Upper lobe of right lung (tissue), 1 donor: Measurements from ENCODE around the gene ADAP1. TPM values are rescaled to one million over a fixed set of nuclear protein-coding genes. Genes with fewer than 3 reads are reported as not detected.

Experiments used
- ATAC-seq: fragments of 200-7000 bp; cut with Tn5 transposase; one replicate; pipeline ENCODE4 v1.9.1; 2020; ENCODE audit warnings: mild to moderate bottlenecking, moderate library complexity
- DNase-seq: peaks from one replicate; pipeline ENCODE4 v3.0.0-alpha.2; 2020
- H3K27ac ChIP-seq: fragments of 200-600 bp; one replicate; pipeline ENCODE4 v1.8.0; 2022
- H3K27me3 ChIP-seq: fragments of 200-600 bp; one replicate; pipeline ENCODE4 v1.8.0; 2022; ENCODE audit warnings: mild to moderate bottlenecking
- H3K36me3 ChIP-seq: fragments of 200-600 bp; one replicate; pipeline ENCODE4 v1.8.0; 2022
- H3K4me1 ChIP-seq: fragments of 200-600 bp; one replicate; pipeline ENCODE4 v1.8.0; 2022
- H3K4me3 ChIP-seq: fragments of 200-600 bp; one replicate; pipeline ENCODE4 v1.8.0; 2022; ENCODE audit warnings: mild to moderate bottlenecking
- H3K9me3 ChIP-seq: fragments of 200-600 bp; one replicate; pipeline ENCODE4 v1.8.0; 2022
- CTCF ChIP-seq: fragments of 200-600 bp; IDR thresholded peaks from one replicate; pipeline ENCODE4 v1.8.0; 2022; ENCODE audit warnings: antibody characterized with exemption
- intact Hi-C: fragments of 100-400 bp; cut with DNase I; formaldehyde crosslinking; loops from one replicate; pipeline ENCODE4 v1.11.0; 2022
- total RNA-seq: library from RNA; stranded (reverse); fragmentation: NEBNext Ultra II Directional; extraction: Animal tissue kit (Norgen Biotek cat#: 25700); gene quantifications from one replicate; pipeline ENCODE4 v1.2.1, GENCODE V29; 2021
- donor health status: DM: no; HTN: yes; CAD: no; lungs with severe emphysema.

The ADAP1 gene
- total RNA-seq, 1 donor from 2014 or later = 30.7 TPM

- DNase-seq (no peak), ATAC-seq (no peak)
- Histone ChIP-seq H3K4me3 (no peak overlapping the region), H3K27ac (no peak overlapping the region), H3K27me3 (no peaks in the 10 kb centered on the region), H3K36me3 (peaks cover 35% of the 10 kb centered on the region), H3K9me3 (no peaks in the 10 kb centered on the region), H3K4me1 (peaks cover 3% of the 10 kb centered on the region)
- TF ChIP-seq CTCF = no peak
- intact Hi-C loops = no loop called here
Measured at GRCh38 chr7:885893-886625, 68.4 kb downstream of the ADAP1 start.

- intact Hi-C loops = no loop called here
Measured at GRCh38 chr7:885261-885892, 69.1 kb downstream of the ADAP1 start.

GRCh38 chr7:884191-885003 is 70.1 kb downstream of the ADAP1 start:
- no peak overlapping the region for H3K4me3 ChIP-seq
- peaks cover 29% of the 10 kb centered on the region for H3K36me3 ChIP-seq
- DNase-seq (no peak), ATAC-seq (no peak)
- TF ChIP-seq CTCF = no peak
- intact Hi-C loops = no loop called here
- peaks cover 3% of the 10 kb centered on the region for H3K4me1 ChIP-seq
- no peaks in the 10 kb centered on the region for H3K27me3 ChIP-seq
- no peaks in the 10 kb centered on the region for H3K9me3 ChIP-seq
- H3K27ac ChIP-seq = no peak overlapping the region

More at GRCh38 chr7:885261-885892, 69.1 kb downstream of the ADAP1 start:
- ATAC-seq (no peak), DNase-seq (no peak)
- no peak for TF ChIP-seq CTCF
- Histone ChIP-seq H3K27ac (no peak overlapping the region), H3K27me3 (no peaks in the 10 kb centered on the region), H3K9me3 (no peaks in the 10 kb centered on the region), H3K4me1 (peaks cover 3% of the 10 kb centered on the region), H3K4me3 (no peak overlapping the region), H3K36me3 (peaks cover 29% of the 10 kb centered on the region)

GRCh38 chr7:883055-884021 is 71.1 kb downstream of the ADAP1 start:
- Histone ChIP-seq H3K9me3 (no peaks in the 10 kb centered on the region), H3K4me1 (peaks cover 12% of the 10 kb centered on the region), H3K27ac (no peak overlapping the region), H3K4me3 (no peak overlapping the region), H3K36me3 (peaks cover 21% of the 10 kb centered on the region), H3K27me3 (no peaks in the 10 kb centered on the region)
- intact Hi-C loops = no loop called here
- no peak for DNase-seq
- TF ChIP-seq CTCF = no peak
- ATAC-seq = peak; percentile 29
